Trophoblast cell (in vitro differentiated cells and primary cell): Measurements from ENCODE around the gene MARCHF9.

ENCODE experiments used
- DNase-seq, 2 donors: peaks; one replicate each; pipeline ENCODE4 v3.0.0-alpha.2; 2016
- H2AFZ ChIP-seq: 2 replicates; pipeline ENCODE4 v1.6.1; 2013; ENCODE audit warnings: low read length, moderate library complexity, mild to moderate bottlenecking; ENCODE audit not compliant: insufficient read depth, poor library complexity
- H2AK5ac ChIP-seq: 2 replicates; pipeline ENCODE4 v1.6.1; 2013; ENCODE audit warnings: mild to moderate bottlenecking, low read length
- H2BK120ac ChIP-seq: 2 replicates; pipeline ENCODE4 v1.6.1; 2013; ENCODE audit warnings: low read length, mild to moderate bottlenecking, moderate library complexity; ENCODE audit not compliant: insufficient read depth, poor library complexity
- H2BK12ac ChIP-seq: 2 replicates; pipeline ENCODE4 v1.6.1; 2013; ENCODE audit warnings: mild to moderate bottlenecking, low read length, moderate library complexity
- H2BK5ac ChIP-seq: 2 replicates; pipeline ENCODE4 v1.6.1; 2013; ENCODE audit warnings: low read length, low read depth, moderate library complexity, mild to moderate bottlenecking; ENCODE audit not compliant: poor library complexity
- H3K14ac ChIP-seq: 2 replicates; pipeline ENCODE4 v1.6.1; 2013; ENCODE audit warnings: mild to moderate bottlenecking, low read length
- H3K18ac ChIP-seq: 2 replicates; pipeline ENCODE4 v1.6.1; 2013; ENCODE audit warnings: mild to moderate bottlenecking, low read length
- H3K23ac ChIP-seq: 2 replicates; pipeline ENCODE4 v1.6.1; 2013; ENCODE audit warnings: low read length
- H3K27ac ChIP-seq: 2 replicates; pipeline ENCODE4 v1.5.1; 2013; ENCODE audit warnings: low read depth, mild to moderate bottlenecking, inconsistent platforms, low read length, moderate library complexity
- H3K27me3 ChIP-seq: 2 replicates; pipeline ENCODE4 v1.6.1; 2013; ENCODE audit warnings: inconsistent platforms, mild to moderate bottlenecking, low read length, moderate library complexity; ENCODE audit not compliant: insufficient read depth
- H3K36me3 ChIP-seq, 2 experiments: 1 replicate in 1 of 2; 2 replicates in 1 of 2; pipeline ENCODE4 v1.6.1; 2013; ENCODE audit warnings: low read length in 2 of 2, mild to moderate bottlenecking in 2 of 2, moderate library complexity in 1 of 2; ENCODE audit not compliant: insufficient read depth in 2 of 2, control insufficient read depth in 1 of 2
- H3K4ac ChIP-seq: 2 replicates; pipeline ENCODE4 v1.6.1; 2013; ENCODE audit warnings: low read depth, mild to moderate bottlenecking, low read length, moderate library complexity
- H3K4me1 ChIP-seq, 2 experiments: 1 replicate in 1 of 2; 2 replicates in 1 of 2; pipeline ENCODE4 v1.6.1; 2013; ENCODE audit warnings: low read length in 2 of 2, mild to moderate bottlenecking in 2 of 2, moderate library complexity in 1 of 2; ENCODE audit not compliant: insufficient read depth in 2 of 2, control insufficient read depth in 1 of 2
- H3K4me2 ChIP-seq: 2 replicates; pipeline ENCODE4 v1.6.1; 2013; ENCODE audit warnings: inconsistent platforms, mild to moderate bottlenecking, low read length, moderate library complexity
- H3K4me3 ChIP-seq: 2 replicates; pipeline ENCODE4 v1.5.1; 2013; ENCODE audit warnings: mild to moderate bottlenecking, low read depth, low read length, inconsistent platforms
- H3K79me1 ChIP-seq: one replicate; pipeline ENCODE4 v1.6.1; 2013; ENCODE audit warnings: low read length
- H3K79me2 ChIP-seq: 2 replicates; pipeline ENCODE4 v1.6.1; 2013; ENCODE audit warnings: low read length, mild to moderate bottlenecking; ENCODE audit not compliant: control insufficient read depth, insufficient read depth, poor library complexity
- H3K9ac ChIP-seq: 2 replicates; pipeline ENCODE4 v1.6.1; 2013; ENCODE audit warnings: mild to moderate bottlenecking, low read length
- H3K9me3 ChIP-seq: 2 replicates; pipeline ENCODE4 v1.6.1; 2013; ENCODE audit warnings: low read depth, mild to moderate bottlenecking, control low read depth, inconsistent platforms, low read length; ENCODE audit not compliant: insufficient read depth
- H4K12ac ChIP-seq: 2 replicates; pipeline ENCODE4 v1.6.1; 2013; ENCODE audit warnings: low read depth, mild to moderate bottlenecking, low read length, moderate library complexity
- H4K8ac ChIP-seq: 2 replicates; pipeline ENCODE4 v1.6.1; 2013; ENCODE audit warnings: low read depth, mild to moderate bottlenecking, low read length, moderate library complexity
- H4K91ac ChIP-seq: one replicate; pipeline ENCODE4 v1.6.1; 2013; ENCODE audit warnings: low read depth, mild to moderate bottlenecking, low read length, moderate library complexity
- WGBS: extraction: QIAGEN DNeasy Blood & Tissue Kit; methylation state at CpG from one replicate; pipeline ENCODE4 v1.1.7; 2013; ENCODE audit warnings: missing lambda C conversion rate; ENCODE audit not compliant: insufficient read length, insufficient coverage; ENCODE audit errors: extremely low coverage; 5-methylcytosine and 5-hydroxymethylcytosine counted together

Gene MARCHF9

GRCh38 chr12:57760347-57760982 is 5.6 kb downstream of the MARCHF9 start:
- Histone ChIP-seq H3K4me1 (peaks cover 9 to 14% of the 10 kb centered on the region in 2 experiments), H4K12ac (no peak overlapping the region), H2BK5ac (no peak overlapping the region), H3K18ac (no peak overlapping the region), H3K79me2 (no peaks in the 10 kb centered on the region), H3K4me3 (no peak overlapping the region), H3K4ac (no peak overlapping the region), H3K36me3 (no peaks in the 10 kb centered on the region), H3K27ac (no peak overlapping the region), H3K9me3 (peaks cover 7% of the 10 kb centered on the region), H2BK120ac (no peak overlapping the region), H4K91ac (no peak overlapping the region), H3K79me1 (no peaks in the 10 kb centered on the region), H3K4me2 (no peak overlapping the region), H3K23ac (no peak overlapping the region), H3K14ac (no peak overlapping the region), H2AFZ (no peak overlapping the region), H3K27me3 (peaks cover 40% of the 10 kb centered on the region), H2AK5ac (no peak overlapping the region), H3K9ac (no peak overlapping the region), H2BK12ac (no peak overlapping the region), H4K8ac (no peak overlapping the region)
- WGBS: no CpG with 5 or more reads among the region's 3 CpGs
- no peak for DNase-seq

- Histone ChIP-seq H3K4ac (no peak overlapping the region), H3K9ac (no peak overlapping the region), H3K27ac (no peak overlapping the region), H4K8ac (no peak overlapping the region), H3K4me2 (no peak overlapping the region), H3K14ac (no peak overlapping the region), H3K27me3 (peaks cover 40% of the 10 kb centered on the region), H2AK5ac (no peak overlapping the region), H2BK5ac (no peak overlapping the region), H3K4me1 (peaks cover 13 to 18% of the 10 kb centered on the region in 2 experiments), H3K79me2 (no peaks in the 10 kb centered on the region), H2AFZ (no peak overlapping the region), H3K9me3 (peaks cover 6% of the 10 kb centered on the region), H2BK120ac (no peak overlapping the region), H3K23ac (no peak overlapping the region), H3K18ac (no peak overlapping the region), H2BK12ac (no peak overlapping the region), H3K36me3 (no peaks in the 10 kb centered on the region), H3K4me3 (no peak overlapping the region), H4K91ac (no peak overlapping the region), H4K12ac (no peak overlapping the region), H3K79me1 (no peaks in the 10 kb centered on the region)
- DNase-seq: no peak
- WGBS: no CpG with 5 or more reads among the region's 4 CpGs
Observed at GRCh38 chr12:57761391-57761998, 6.6 kb downstream of the MARCHF9 start.

- Histone ChIP-seq H3K4me2 (no peak overlapping the region), H3K4me1 (peaks cover 16 to 21% of the 10 kb centered on the region in 2 experiments), H3K4me3 (no peak overlapping the region), H2AK5ac (no peak overlapping the region), H3K9me3 (peaks cover 6% of the 10 kb centered on the region), H3K79me2 (no peaks in the 10 kb centered on the region), H3K79me1 (no peaks in the 10 kb centered on the region), H2BK120ac (no peak overlapping the region), H4K8ac (no peak overlapping the region), H2AFZ (no peak overlapping the region), H3K9ac (no peak overlapping the region), H4K12ac (no peak overlapping the region), H3K27ac (no peak overlapping the region), H3K14ac (no peak overlapping the region), H2BK5ac (no peak overlapping the region), H3K18ac (no peak overlapping the region), H4K91ac (no peak overlapping the region), H3K23ac (no peak overlapping the region), H3K27me3 (peaks cover 45% of the 10 kb centered on the region), H2BK12ac (no peak overlapping the region), H3K36me3 (no peaks in the 10 kb centered on the region), H3K4ac (no peak overlapping the region)
- no peak for DNase-seq
- no CpG with 5 or more reads among the region's 2 CpGs for WGBS
Observed at GRCh38 chr12:57762463-57762862, 7.6 kb downstream of the MARCHF9 start.

- DNase-seq: no peak
- Histone ChIP-seq H4K91ac (no peak overlapping the region), H3K27ac (no peak overlapping the region), H3K9me3 (peaks cover 6% of the 10 kb centered on the region), H3K23ac (no peak overlapping the region), H3K79me2 (no peaks in the 10 kb centered on the region), H2AK5ac (no peak overlapping the region), H2BK12ac (no peak overlapping the region), H3K14ac (no peak overlapping the region), H4K12ac (no peak overlapping the region), H2BK5ac (no peak overlapping the region), H4K8ac (no peak overlapping the region), H3K79me1 (no peaks in the 10 kb centered on the region), H3K36me3 (peaks cover 5% of the 10 kb centered on the region in 2 experiments), H2AFZ (no peak overlapping the region), H3K9ac (no peak overlapping the region), H3K4ac (no peak overlapping the region), H3K4me3 (no peak overlapping the region), H3K27me3 (peaks cover 45% of the 10 kb centered on the region), H3K18ac (no peak overlapping the region), H3K4me2 (peak overlapping the region; percentile 60), H3K4me1 (peaks cover 16 to 21% of the 10 kb centered on the region in 2 experiments), H2BK120ac (no peak overlapping the region)
- WGBS: no CpG with 5 or more reads among the region's 6 CpGs
Observed at GRCh38 chr12:57763881-57764661, 9.2 kb downstream of the MARCHF9 start.
